ENCODE measurements around the gene HECTD4. TPM values are rescaled to one million over a fixed set of nuclear protein-coding genes. Genes with fewer than 3 reads are reported as not detected.

The HECTD4 gene
- total and polyA plus RNA-seq, 4 donors = 4.3 to 80.1 (median 25.5) TPM

GRCh38 chr12:112401903-112402498 is 19.8 kb upstream of the HECTD4 start:
- Histone ChIP-seq H3K9ac (ENCODE audit: low read depth in 1 of 2, low read length in 2 of 2) (no peak overlapping the region), H3K27me3 (ENCODE audit: control insufficient read depth in 4 of 4, insufficient read depth in 4 of 4, low read length in 3 of 4) (no peaks in the 10 kb centered on the region), H3K9me3 (ENCODE audit: control insufficient read depth in 4 of 4, low read length in 3 of 4) (no peaks in the 10 kb centered on the region), H3K27ac (ENCODE audit: low read depth in 1 of 2, low read length in 2 of 2) (no peak overlapping the region), H3K4me1 (ENCODE audit: control insufficient read depth in 4 of 4, insufficient read depth in 4 of 4, low read length in 3 of 4) (no peaks in the 10 kb centered on the region), H3K4me3 (ENCODE audit: low read depth in 1 of 3, low read length in 3 of 3) (no peak overlapping the region), H3K36me3 (ENCODE audit: control insufficient read depth in 4 of 4, insufficient read depth in 3 of 4, low read depth in 1 of 4, low read length in 3 of 4) (peaks cover 8 to 29% (median 27%) of the 10 kb centered on the region in 4 donors)
- DNase-seq (ENCODE audit: low spot score) = no peak
- no peak for TF ChIP-seq HNF4A (conservative IDR thresholded peaks at IDR 0.05)
- no peak for TF ChIP-seq FOXA1 (IDR thresholded peaks at IDR 0.05)
- TF ChIP-seq RXRA (IDR thresholded peaks at IDR 0.05) = no peak
- TF ChIP-seq TAF1 (conservative IDR thresholded peaks at IDR 0.05) = no peak
- WGBS = 62% methylated on average over 5 of the region's 5 CpGs

DNA sequence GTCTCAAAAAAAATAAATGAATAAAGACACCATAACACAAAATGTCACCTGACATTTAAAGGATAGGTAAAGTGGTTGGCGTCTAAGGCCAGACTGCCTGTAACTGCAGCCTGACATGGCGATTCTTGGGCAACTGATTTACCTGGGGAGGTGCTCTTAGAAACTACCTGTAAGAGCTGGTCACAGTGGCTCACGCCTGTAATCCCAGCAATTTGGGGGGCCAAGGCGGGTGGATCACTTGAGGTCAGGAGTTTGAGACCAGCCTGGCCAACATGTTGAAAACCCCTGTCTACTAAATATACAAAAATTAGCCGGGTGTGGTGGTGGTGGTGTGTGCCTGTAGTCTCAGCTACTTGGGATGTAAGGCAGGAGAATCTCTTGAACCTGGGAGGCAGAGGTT is 18.8 kb upstream of the HECTD4 start:
- Histone ChIP-seq H3K36me3 (ENCODE audit: control insufficient read depth in 4 of 4, insufficient read depth in 3 of 4, low read depth in 1 of 4, low read length in 3 of 4) (peaks cover 7 to 20% (median 17%) of the 10 kb centered on the region in 4 donors), H3K4me1 (ENCODE audit: control insufficient read depth in 4 of 4, insufficient read depth in 4 of 4, low read length in 3 of 4) (no peaks in the 10 kb centered on the region), H3K4me3 (ENCODE audit: low read depth in 1 of 3, low read length in 3 of 3) (no peak overlapping the region), H3K9ac (ENCODE audit: low read depth in 1 of 2, low read length in 2 of 2) (no peak overlapping the region), H3K9me3 (ENCODE audit: control insufficient read depth in 4 of 4, low read length in 3 of 4) (no peaks in the 10 kb centered on the region), H3K27me3 (ENCODE audit: control insufficient read depth in 4 of 4, insufficient read depth in 4 of 4, low read length in 3 of 4) (no peaks in the 10 kb centered on the region), H3K27ac (ENCODE audit: low read depth in 1 of 2, low read length in 2 of 2) (no peak overlapping the region)
- no peak for DNase-seq (ENCODE audit: low spot score)
- WGBS = 96% methylated on average over 5 of the region's 5 CpGs
- no peak for TF ChIP-seq GABPA (IDR thresholded peaks at IDR 0.05 in 1 of 2, conservative IDR thresholded peaks at IDR 0.05 in 1 of 2)

- H3K36me3 ChIP-seq (ENCODE audit: control insufficient read depth in 4 of 4, insufficient read depth in 3 of 4, low read depth in 1 of 4, low read length in 3 of 4) = no peaks in the 10 kb centered on the region
- no peak for DNase-seq (ENCODE audit: low spot score)
- H3K9ac ChIP-seq (ENCODE audit: low read depth in 1 of 2, low read length in 2 of 2) = no peak overlapping the region
- WGBS = 81% methylated on average over 1 of the region's 1 CpG
- H3K4me3 ChIP-seq (ENCODE audit: low read depth in 1 of 3, low read length in 3 of 3) = no peak overlapping the region
- no peak overlapping the region for H3K27ac ChIP-seq (ENCODE audit: low read depth in 1 of 2, low read length in 2 of 2)
- H3K4me1 ChIP-seq (ENCODE audit: control insufficient read depth in 4 of 4, insufficient read depth in 4 of 4, low read length in 3 of 4) = no peaks in the 10 kb centered on the region
- TF ChIP-seq, protein P1, sequence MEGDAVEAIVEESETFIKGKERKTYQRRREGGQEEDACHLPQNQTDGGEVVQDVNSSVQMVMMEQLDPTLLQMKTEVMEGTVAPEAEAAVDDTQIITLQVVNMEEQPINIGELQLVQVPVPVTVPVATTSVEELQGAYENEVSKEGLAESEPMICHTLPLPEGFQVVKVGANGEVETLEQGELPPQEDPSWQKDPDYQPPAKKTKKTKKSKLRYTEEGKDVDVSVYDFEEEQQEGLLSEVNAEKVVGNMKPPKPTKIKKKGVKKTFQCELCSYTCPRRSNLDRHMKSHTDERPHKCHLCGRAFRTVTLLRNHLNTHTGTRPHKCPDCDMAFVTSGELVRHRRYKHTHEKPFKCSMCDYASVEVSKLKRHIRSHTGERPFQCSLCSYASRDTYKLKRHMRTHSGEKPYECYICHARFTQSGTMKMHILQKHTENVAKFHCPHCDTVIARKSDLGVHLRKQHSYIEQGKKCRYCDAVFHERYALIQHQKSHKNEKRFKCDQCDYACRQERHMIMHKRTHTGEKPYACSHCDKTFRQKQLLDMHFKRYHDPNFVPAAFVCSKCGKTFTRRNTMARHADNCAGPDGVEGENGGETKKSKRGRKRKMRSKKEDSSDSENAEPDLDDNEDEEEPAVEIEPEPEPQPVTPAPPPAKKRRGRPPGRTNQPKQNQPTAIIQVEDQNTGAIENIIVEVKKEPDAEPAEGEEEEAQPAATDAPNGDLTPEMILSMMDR (IDR thresholded peaks at IDR 0.05; ENCODE audit: low read depth, low read length, missing input control) = no peak
- TF ChIP-seq SP1 (IDR thresholded peaks at IDR 0.05) (no peak), GABPA (IDR thresholded peaks at IDR 0.05 in 1 of 2, conservative IDR thresholded peaks at IDR 0.05 in 1 of 2) (no peak), HNF4G (IDR thresholded peaks at IDR 0.05) (no peak), NR2F2 (IDR thresholded peaks at IDR 0.05) (no peak), EGR1 (IDR thresholded peaks at IDR 0.05; ENCODE audit: low read depth in 2 of 2) (no peak), TAF1 (conservative IDR thresholded peaks at IDR 0.05) (no peak), ZBTB33 (IDR thresholded peaks at IDR 0.05) (no peak), HNF4A (conservative IDR thresholded peaks at IDR 0.05) (no peak), JUND (IDR thresholded peaks at IDR 0.05) (no peak), ATF3 (IDR thresholded peaks at IDR 0.05) (no peak), FOXA1 (IDR thresholded peaks at IDR 0.05) (no peak), FOXA2 (IDR thresholded peaks at IDR 0.05) (no peak), RXRA (IDR thresholded peaks at IDR 0.05) (no peak)
- TF ChIP-seq, protein P2, sequence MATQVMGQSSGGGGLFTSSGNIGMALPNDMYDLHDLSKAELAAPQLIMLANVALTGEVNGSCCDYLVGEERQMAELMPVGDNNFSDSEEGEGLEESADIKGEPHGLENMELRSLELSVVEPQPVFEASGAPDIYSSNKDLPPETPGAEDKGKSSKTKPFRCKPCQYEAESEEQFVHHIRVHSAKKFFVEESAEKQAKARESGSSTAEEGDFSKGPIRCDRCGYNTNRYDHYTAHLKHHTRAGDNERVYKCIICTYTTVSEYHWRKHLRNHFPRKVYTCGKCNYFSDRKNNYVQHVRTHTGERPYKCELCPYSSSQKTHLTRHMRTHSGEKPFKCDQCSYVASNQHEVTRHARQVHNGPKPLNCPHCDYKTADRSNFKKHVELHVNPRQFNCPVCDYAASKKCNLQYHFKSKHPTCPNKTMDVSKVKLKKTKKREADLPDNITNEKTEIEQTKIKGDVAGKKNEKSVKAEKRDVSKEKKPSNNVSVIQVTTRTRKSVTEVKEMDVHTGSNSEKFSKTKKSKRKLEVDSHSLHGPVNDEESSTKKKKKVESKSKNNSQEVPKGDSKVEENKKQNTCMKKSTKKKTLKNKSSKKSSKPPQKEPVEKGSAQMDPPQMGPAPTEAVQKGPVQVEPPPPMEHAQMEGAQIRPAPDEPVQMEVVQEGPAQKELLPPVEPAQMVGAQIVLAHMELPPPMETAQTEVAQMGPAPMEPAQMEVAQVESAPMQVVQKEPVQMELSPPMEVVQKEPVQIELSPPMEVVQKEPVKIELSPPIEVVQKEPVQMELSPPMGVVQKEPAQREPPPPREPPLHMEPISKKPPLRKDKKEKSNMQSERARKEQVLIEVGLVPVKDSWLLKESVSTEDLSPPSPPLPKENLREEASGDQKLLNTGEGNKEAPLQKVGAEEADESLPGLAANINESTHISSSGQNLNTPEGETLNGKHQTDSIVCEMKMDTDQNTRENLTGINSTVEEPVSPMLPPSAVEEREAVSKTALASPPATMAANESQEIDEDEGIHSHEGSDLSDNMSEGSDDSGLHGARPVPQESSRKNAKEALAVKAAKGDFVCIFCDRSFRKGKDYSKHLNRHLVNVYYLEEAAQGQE (IDR thresholded peaks at IDR 0.05) = no peak
- TF ChIP-seq, protein P3, sequence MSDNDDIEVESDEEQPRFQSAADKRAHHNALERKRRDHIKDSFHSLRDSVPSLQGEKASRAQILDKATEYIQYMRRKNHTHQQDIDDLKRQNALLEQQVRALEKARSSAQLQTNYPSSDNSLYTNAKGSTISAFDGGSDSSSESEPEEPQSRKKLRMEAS (IDR thresholded peaks at IDR 0.05) = no peak
- H3K27me3 ChIP-seq (ENCODE audit: control insufficient read depth in 4 of 4, insufficient read depth in 4 of 4, low read length in 3 of 4) = no peaks in the 10 kb centered on the region
- H3K9me3 ChIP-seq (ENCODE audit: control insufficient read depth in 4 of 4, low read length in 3 of 4) = no peaks in the 10 kb centered on the region
These were observed 11.1 kb upstream of the HECTD4 start for GRCh38 chr12:112393328-112393727.

All from liver (tissue), 9 donors.